Mesenchymal stem cell (in vitro differentiated cells and primary cell): ENCODE results near the gene ZSCAN5C.

ENCODE experiments used
- DNase-seq: peaks from one replicate; pipeline ENCODE4 v3.0.0-alpha.2; 2013
- H2AFZ ChIP-seq: one replicate; pipeline ENCODE4 v1.6.1; 2013; ENCODE audit warnings: low read depth, mild to moderate bottlenecking, control low read depth, inconsistent platforms, low read length, moderate library complexity
- H2AK5ac ChIP-seq: 2 replicates; pipeline ENCODE4 v1.6.1; 2013; ENCODE audit warnings: low read length, moderate library complexity, mild to moderate bottlenecking, inconsistent platforms; ENCODE audit not compliant: severe bottlenecking
- H2BK120ac ChIP-seq: one replicate; pipeline ENCODE4 v1.6.1; 2013; ENCODE audit warnings: low read depth, mild to moderate bottlenecking, inconsistent platforms, low read length, moderate library complexity
- H2BK12ac ChIP-seq, 2 experiments: one replicate each; pipeline ENCODE4 v1.6.1; 2013; ENCODE audit warnings: inconsistent platforms in 2 of 2, low read length in 2 of 2, mild to moderate bottlenecking in 2 of 2, moderate library complexity in 2 of 2, control low read depth in 1 of 2
- H2BK15ac ChIP-seq: one replicate; pipeline ENCODE4 v1.6.1; 2013; ENCODE audit warnings: mild to moderate bottlenecking, low read depth, inconsistent platforms; ENCODE audit not compliant: poor library complexity, severe bottlenecking
- H2BK5ac ChIP-seq: 2 replicates; pipeline ENCODE4 v1.6.1; 2013; ENCODE audit warnings: low read depth, mild to moderate bottlenecking, low read length, control low read depth, inconsistent platforms; ENCODE audit not compliant: poor library complexity, severe bottlenecking
- H3K14ac ChIP-seq, 2 experiments: one replicate each; pipeline ENCODE4 v1.6.1; 2013; ENCODE audit warnings: inconsistent platforms in 2 of 2, low read length in 2 of 2, control low read depth in 1 of 2, mild to moderate bottlenecking in 1 of 2, moderate library complexity in 1 of 2
- H3K18ac ChIP-seq, 2 experiments: one replicate each; pipeline ENCODE4 v1.6.1; 2013; ENCODE audit warnings: inconsistent platforms in 2 of 2, low read length in 2 of 2, control low read depth in 1 of 2, low read depth in 1 of 2, mild to moderate bottlenecking in 1 of 2
- H3K23ac ChIP-seq, 2 experiments: one replicate each; pipeline ENCODE4 v1.6.1; 2013; ENCODE audit warnings: inconsistent platforms in 2 of 2, low read length in 2 of 2, mild to moderate bottlenecking in 2 of 2, moderate library complexity in 2 of 2, control low read depth in 1 of 2
- H3K27ac ChIP-seq: 2 replicates; pipeline ENCODE4 v1.5.1; 2013; ENCODE audit warnings: mild to moderate bottlenecking, moderate library complexity, low read length, control low read depth, inconsistent platforms; ENCODE audit not compliant: poor library complexity, severe bottlenecking
- H3K27me3 ChIP-seq, 2 experiments: 2 replicates each; pipeline versions ENCODE4 v1.6.1 to v1.7.0; 2013; ENCODE audit warnings: low read length in 2 of 2, mild to moderate bottlenecking in 2 of 2, moderate library complexity in 2 of 2, control low read depth in 1 of 2, inconsistent platforms in 1 of 2; ENCODE audit not compliant: control insufficient read depth in 1 of 2, insufficient read depth in 1 of 2
- H3K36me3 ChIP-seq, 2 experiments: 2 replicates each; pipeline versions ENCODE4 v1.6.1 to v1.7.0; 2013; ENCODE audit warnings: low read length in 2 of 2, control low read depth in 1 of 2, inconsistent platforms in 1 of 2, low read depth in 1 of 2, mild to moderate bottlenecking in 1 of 2; ENCODE audit not compliant: insufficient read depth in 2 of 2, control insufficient read depth in 1 of 2
- H3K4ac ChIP-seq, 2 experiments: one replicate each; pipeline ENCODE4 v1.6.1; 2013; ENCODE audit warnings: inconsistent platforms in 2 of 2, low read length in 2 of 2, mild to moderate bottlenecking in 2 of 2, moderate library complexity in 2 of 2, control low read depth in 1 of 2, low read depth in 1 of 2
- H3K4me1 ChIP-seq: 2 replicates; pipeline ENCODE4 v1.6.1; 2013; ENCODE audit warnings: low read depth, low read length, control low read depth; ENCODE audit not compliant: control insufficient read depth, insufficient read depth
- H3K4me2 ChIP-seq: 2 replicates; pipeline ENCODE4 v1.6.1; 2013; ENCODE audit warnings: low read length, mild to moderate bottlenecking, inconsistent platforms; ENCODE audit not compliant: poor library complexity, severe bottlenecking
- H3K4me3 ChIP-seq, 2 experiments: 2 replicates each; pipeline versions ENCODE4 v1.5.1 to v1.7.0; 2013; ENCODE audit warnings: low read length in 2 of 2, mild to moderate bottlenecking in 2 of 2, control low read depth in 1 of 2, low read depth in 1 of 2; ENCODE audit not compliant: insufficient read depth in 1 of 2
- H3K79me1 ChIP-seq: replicated peaks from 2 replicates; pipeline ENCODE4 v1.6.1; 2013; ENCODE audit warnings: mild to moderate bottlenecking, control low read depth, low read length, inconsistent platforms; ENCODE audit not compliant: poor library complexity, severe bottlenecking
- H3K9ac ChIP-seq: 2 replicates; pipeline ENCODE4 v1.7.0; 2013; ENCODE audit warnings: mild to moderate bottlenecking, low read length, moderate library complexity
- H3K9me3 ChIP-seq: 2 replicates; pipeline ENCODE4 v1.7.0; 2013; ENCODE audit warnings: mild to moderate bottlenecking, low read length; ENCODE audit not compliant: control insufficient read depth
- H4K8ac ChIP-seq: one replicate; pipeline ENCODE4 v1.6.1; 2013; ENCODE audit warnings: inconsistent platforms, mild to moderate bottlenecking, low read length, moderate library complexity
- H4K91ac ChIP-seq: one replicate; pipeline ENCODE4 v1.6.1; 2013; ENCODE audit warnings: mild to moderate bottlenecking, low read length, inconsistent platforms
- WGBS: methylation state at CpG from one replicate; pipeline ENCODE4 v1.1.7; 2013; ENCODE audit warnings: mixed read lengths; 5-methylcytosine and 5-hydroxymethylcytosine counted together

Gene ZSCAN5C

GRCh38 chr19:56156768-56157167, 45.3 kb upstream of the ZSCAN5C start:
- 93% methylated on average over 11 of the region's 11 CpGs for WGBS
- Histone ChIP-seq H2BK12ac (no peak overlapping the region), H3K18ac (no peak overlapping the region), H3K4me2 (no peak overlapping the region), H2BK15ac (no peak overlapping the region), H2BK5ac (no peak overlapping the region), H3K36me3 (peaks cover 48 to 68% of the 10 kb centered on the region in 2 experiments), H4K91ac (no peak overlapping the region), H3K9ac (no peak overlapping the region), H3K14ac (no peak overlapping the region), H3K4me3 (no peak overlapping the region), H2AK5ac (no peak overlapping the region), H3K27ac (no peak overlapping the region), H2BK120ac (no peak overlapping the region), H3K23ac (no peak overlapping the region), H3K79me1 (peaks cover 24% of the 10 kb centered on the region), H2AFZ (no peak overlapping the region), H3K9me3 (no peaks in the 10 kb centered on the region), H3K27me3 (no peaks in the 10 kb centered on the region), H3K4ac (no peak overlapping the region), H4K8ac (no peak overlapping the region), H3K4me1 (peaks cover 2% of the 10 kb centered on the region)
- DNase-seq = no peak

- Histone ChIP-seq H3K4me3 (no peak overlapping the region), H3K18ac (no peak overlapping the region), H2AFZ (no peak overlapping the region), H3K23ac (no peak overlapping the region), H2BK120ac (no peak overlapping the region), H3K36me3 (peaks cover 54 to 80% of the 10 kb centered on the region in 2 experiments), H4K8ac (no peak overlapping the region), H3K9me3 (no peaks in the 10 kb centered on the region), H3K14ac (no peak overlapping the region), H3K4me1 (peaks cover 2% of the 10 kb centered on the region), H3K27me3 (no peaks in the 10 kb centered on the region), H3K4me2 (no peak overlapping the region), H3K79me1 (peaks cover 15% of the 10 kb centered on the region), H3K27ac (no peak overlapping the region), H3K9ac (no peak overlapping the region), H3K4ac (no peak overlapping the region), H2BK5ac (no peak overlapping the region), H2BK12ac (no peak overlapping the region), H2AK5ac (no peak overlapping the region), H4K91ac (no peak overlapping the region), H2BK15ac (no peak overlapping the region)
- 98% methylated on average over 15 of the region's 16 CpGs for WGBS
- no peak for DNase-seq
Measured at GRCh38 chr19:56158170-56158757, 43.8 kb upstream of the ZSCAN5C start.

- Histone ChIP-seq H3K4ac (no peak overlapping the region), H4K8ac (no peak overlapping the region), H3K27me3 (no peaks in the 10 kb centered on the region), H2AK5ac (no peak overlapping the region), H3K18ac (no peak overlapping the region), H3K23ac (no peak overlapping the region), H3K9me3 (no peaks in the 10 kb centered on the region), H3K36me3 (peaks cover 54 to 80% of the 10 kb centered on the region in 2 experiments), H2BK12ac (no peak overlapping the region), H2BK15ac (no peak overlapping the region), H3K79me1 (peaks cover 14% of the 10 kb centered on the region), H3K4me1 (no peaks in the 10 kb centered on the region), H3K9ac (no peak overlapping the region), H2BK5ac (no peak overlapping the region), H3K4me2 (no peak overlapping the region), H4K91ac (no peak overlapping the region), H2AFZ (no peak overlapping the region), H3K14ac (no peak overlapping the region), H3K27ac (no peak overlapping the region), H3K4me3 (no peak overlapping the region), H2BK120ac (no peak overlapping the region)
- WGBS = 93% methylated on average over 9 of the region's 9 CpGs
- no peak for DNase-seq
Measured at GRCh38 chr19:56159009-56159559, 43.0 kb upstream of the ZSCAN5C start.

- DNase-seq = no peak
- Histone ChIP-seq H2BK5ac (no peak overlapping the region), H3K79me1 (peaks cover 10% of the 10 kb centered on the region), H2BK12ac (no peak overlapping the region), H2AFZ (no peak overlapping the region), H3K4me1 (no peaks in the 10 kb centered on the region), H3K9me3 (no peaks in the 10 kb centered on the region), H3K4me3 (no peak overlapping the region), H2BK15ac (no peak overlapping the region), H3K23ac (no peak overlapping the region), H3K27ac (no peak overlapping the region), H3K36me3 (peaks cover 51 to 73% of the 10 kb centered on the region in 2 experiments), H4K91ac (no peak overlapping the region), H3K18ac (no peak overlapping the region), H3K4me2 (no peak overlapping the region), H2BK120ac (no peak overlapping the region), H4K8ac (no peak overlapping the region), H3K14ac (no peak overlapping the region), H2AK5ac (no peak overlapping the region), H3K9ac (no peak overlapping the region), H3K4ac (no peak overlapping the region), H3K27me3 (no peaks in the 10 kb centered on the region)
- WGBS = 99% methylated on average over 69 of the region's 69 CpGs
Measured at GRCh38 chr19:56159622-56160271, 42.3 kb upstream of the ZSCAN5C start.
